GM12892 (cell line): Measurements from ENCODE around the gene SLC38A3.

Source experiments
- POLR2A ChIP-seq: IDR thresholded peaks from 2 replicates; pipeline ENCODE4 v1.6.1; 2011; ENCODE audit warnings: low read depth, low read length, control low read depth
- POLR2AphosphoS5 ChIP-seq: IDR thresholded peaks from 2 replicates; pipeline ENCODE4 v1.6.1; 2011; ENCODE audit warnings: low read depth, low read length, control low read depth
- TAF1 ChIP-seq: IDR thresholded peaks from 2 replicates; pipeline ENCODE4 v1.6.1; 2011; ENCODE audit warnings: low read depth, mild to moderate bottlenecking, control low read depth, low read length, borderline replicate concordance

- TF ChIP-seq POLR2A (no peak), POLR2AphosphoS5 (no peak), TAF1 (no peak)
These were observed 3.7 kb downstream of the SLC38A3 start for GRCh38 chr3:50208677-50209344.
